HL-60 (cell line): ENCODE measurements around the gene TBCK.

Experiments used
- GABPA ChIP-seq: IDR thresholded peaks from 2 replicates; pipeline ENCODE4 v1.6.1; 2012; ENCODE audit warnings: low read depth
- POLR2AphosphoS5 ChIP-seq: IDR thresholded peaks from 2 replicates; pipeline ENCODE4 v1.6.1; 2012; ENCODE audit warnings: low read depth
- SPI1 ChIP-seq: IDR thresholded peaks from 2 replicates; pipeline ENCODE4 v1.6.1; 2012; ENCODE audit warnings: low read depth, mild to moderate bottlenecking, borderline replicate concordance
- TF ChIP-seq, protein P1 (sequence below): IDR thresholded peaks from one replicate; pipeline ENCODE4 v1.5.1; 2011; ENCODE audit warnings: low read length, control low read depth, inconsistent platforms; ENCODE audit not compliant: insufficient read depth
- TF ChIP-seq, protein P2 (sequence below): IDR thresholded peaks from 2 replicates; pipeline ENCODE4 v1.6.1; 2012; ENCODE audit warnings: low read depth; ENCODE audit not compliant: insufficient replicate concordance

DNA sequence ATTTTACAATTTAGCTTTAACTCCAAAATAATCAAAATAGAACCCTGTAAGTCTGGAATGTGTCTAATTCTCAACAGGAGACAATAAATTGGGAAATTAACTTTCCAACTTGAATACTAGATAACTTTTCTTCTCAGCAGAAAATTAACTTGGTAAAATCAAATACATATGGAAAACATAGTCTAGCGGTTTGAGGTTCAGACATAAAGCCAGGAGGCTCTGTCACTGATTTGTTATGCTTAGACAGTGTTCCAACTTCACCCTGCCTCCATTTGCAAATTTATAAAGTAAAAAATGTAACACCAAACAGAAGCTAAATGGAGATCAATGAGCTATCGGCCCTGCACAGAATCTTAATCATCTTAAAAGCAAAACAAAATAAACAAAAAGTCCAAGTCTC, 46.3 kb downstream of the TBCK start:
- TF ChIP-seq, protein P1, sequence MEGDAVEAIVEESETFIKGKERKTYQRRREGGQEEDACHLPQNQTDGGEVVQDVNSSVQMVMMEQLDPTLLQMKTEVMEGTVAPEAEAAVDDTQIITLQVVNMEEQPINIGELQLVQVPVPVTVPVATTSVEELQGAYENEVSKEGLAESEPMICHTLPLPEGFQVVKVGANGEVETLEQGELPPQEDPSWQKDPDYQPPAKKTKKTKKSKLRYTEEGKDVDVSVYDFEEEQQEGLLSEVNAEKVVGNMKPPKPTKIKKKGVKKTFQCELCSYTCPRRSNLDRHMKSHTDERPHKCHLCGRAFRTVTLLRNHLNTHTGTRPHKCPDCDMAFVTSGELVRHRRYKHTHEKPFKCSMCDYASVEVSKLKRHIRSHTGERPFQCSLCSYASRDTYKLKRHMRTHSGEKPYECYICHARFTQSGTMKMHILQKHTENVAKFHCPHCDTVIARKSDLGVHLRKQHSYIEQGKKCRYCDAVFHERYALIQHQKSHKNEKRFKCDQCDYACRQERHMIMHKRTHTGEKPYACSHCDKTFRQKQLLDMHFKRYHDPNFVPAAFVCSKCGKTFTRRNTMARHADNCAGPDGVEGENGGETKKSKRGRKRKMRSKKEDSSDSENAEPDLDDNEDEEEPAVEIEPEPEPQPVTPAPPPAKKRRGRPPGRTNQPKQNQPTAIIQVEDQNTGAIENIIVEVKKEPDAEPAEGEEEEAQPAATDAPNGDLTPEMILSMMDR = no peak
- TF ChIP-seq GABPA (no peak), POLR2AphosphoS5 (no peak), SPI1 (no peak)
- TF ChIP-seq, protein P2, sequence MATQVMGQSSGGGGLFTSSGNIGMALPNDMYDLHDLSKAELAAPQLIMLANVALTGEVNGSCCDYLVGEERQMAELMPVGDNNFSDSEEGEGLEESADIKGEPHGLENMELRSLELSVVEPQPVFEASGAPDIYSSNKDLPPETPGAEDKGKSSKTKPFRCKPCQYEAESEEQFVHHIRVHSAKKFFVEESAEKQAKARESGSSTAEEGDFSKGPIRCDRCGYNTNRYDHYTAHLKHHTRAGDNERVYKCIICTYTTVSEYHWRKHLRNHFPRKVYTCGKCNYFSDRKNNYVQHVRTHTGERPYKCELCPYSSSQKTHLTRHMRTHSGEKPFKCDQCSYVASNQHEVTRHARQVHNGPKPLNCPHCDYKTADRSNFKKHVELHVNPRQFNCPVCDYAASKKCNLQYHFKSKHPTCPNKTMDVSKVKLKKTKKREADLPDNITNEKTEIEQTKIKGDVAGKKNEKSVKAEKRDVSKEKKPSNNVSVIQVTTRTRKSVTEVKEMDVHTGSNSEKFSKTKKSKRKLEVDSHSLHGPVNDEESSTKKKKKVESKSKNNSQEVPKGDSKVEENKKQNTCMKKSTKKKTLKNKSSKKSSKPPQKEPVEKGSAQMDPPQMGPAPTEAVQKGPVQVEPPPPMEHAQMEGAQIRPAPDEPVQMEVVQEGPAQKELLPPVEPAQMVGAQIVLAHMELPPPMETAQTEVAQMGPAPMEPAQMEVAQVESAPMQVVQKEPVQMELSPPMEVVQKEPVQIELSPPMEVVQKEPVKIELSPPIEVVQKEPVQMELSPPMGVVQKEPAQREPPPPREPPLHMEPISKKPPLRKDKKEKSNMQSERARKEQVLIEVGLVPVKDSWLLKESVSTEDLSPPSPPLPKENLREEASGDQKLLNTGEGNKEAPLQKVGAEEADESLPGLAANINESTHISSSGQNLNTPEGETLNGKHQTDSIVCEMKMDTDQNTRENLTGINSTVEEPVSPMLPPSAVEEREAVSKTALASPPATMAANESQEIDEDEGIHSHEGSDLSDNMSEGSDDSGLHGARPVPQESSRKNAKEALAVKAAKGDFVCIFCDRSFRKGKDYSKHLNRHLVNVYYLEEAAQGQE = no peak
